Stimulated activated CD8-positive, alpha-beta memory T cell treated with anti-CD3 and anti-CD28 coated beads, Interleukin-15, amount 100 ng/mL, for 24 hours (primary cell): ENCODE results near the gene KCNQ1OT1.

Experiments
- DNase-seq: peaks from one replicate; pipeline ENCODE4 v3.0.0-alpha.2; 2020; ENCODE audit warnings: low read depth

KCNQ1OT1 gene

GRCh38 chr11:2701898-2702434 lies 2.2 kb upstream of the KCNQ1OT1 start:
- DNase-seq: no peak

GRCh38 chr11:2701230-2701629 lies 1.4 kb upstream of the KCNQ1OT1 start:
- no peak for DNase-seq

GRCh38 chr11:2700415-2701211 lies 819 bp upstream of the KCNQ1OT1 start:
- no peak for DNase-seq

- DNase-seq: no peak
Observed at GRCh38 chr11:2699185-2699530, 636 bp downstream of the KCNQ1OT1 start.

- no peak for DNase-seq
Observed at GRCh38 chr11:2698386-2699184, 1.2 kb downstream of the KCNQ1OT1 start.

GRCh38 chr11:2697866-2698265 lies 1.9 kb downstream of the KCNQ1OT1 start:
- no peak for DNase-seq

- no peak for DNase-seq
Observed at GRCh38 chr11:2696455-2696854, 3.3 kb downstream of the KCNQ1OT1 start.

GRCh38 chr11:2694995-2695939 lies 4.5 kb downstream of the KCNQ1OT1 start:
- DNase-seq: no peak

- DNase-seq: no peak
Observed at GRCh38 chr11:2694495-2694894, 5.3 kb downstream of the KCNQ1OT1 start.

- DNase-seq: no peak
Observed at GRCh38 chr11:2693271-2694261, 6.2 kb downstream of the KCNQ1OT1 start.

GRCh38 chr11:2691991-2692875 lies 7.6 kb downstream of the KCNQ1OT1 start:
- DNase-seq: no peak

- DNase-seq: no peak
Observed at GRCh38 chr11:2691355-2691761, 8.4 kb downstream of the KCNQ1OT1 start.

- no peak for DNase-seq
Observed at GRCh38 chr11:2690596-2691354, 9.0 kb downstream of the KCNQ1OT1 start.

GRCh38 chr11:2689651-2690575 lies 9.9 kb downstream of the KCNQ1OT1 start:
- DNase-seq: no peak

GRCh38 chr11:2688381-2689231 lies 11.2 kb downstream of the KCNQ1OT1 start:
- no peak for DNase-seq

GRCh38 chr11:2687782-2688191 lies 12.0 kb downstream of the KCNQ1OT1 start:
- no peak for DNase-seq

GRCh38 chr11:2687223-2687530 lies 12.6 kb downstream of the KCNQ1OT1 start:
- no peak for DNase-seq
